ENCODE results near the gene TRIO.

TRIO gene

GRCh38 chr5:14190194-14191164, 47.3 kb downstream of the TRIO start (continued):
- TF ChIP-seq, protein P1, sequence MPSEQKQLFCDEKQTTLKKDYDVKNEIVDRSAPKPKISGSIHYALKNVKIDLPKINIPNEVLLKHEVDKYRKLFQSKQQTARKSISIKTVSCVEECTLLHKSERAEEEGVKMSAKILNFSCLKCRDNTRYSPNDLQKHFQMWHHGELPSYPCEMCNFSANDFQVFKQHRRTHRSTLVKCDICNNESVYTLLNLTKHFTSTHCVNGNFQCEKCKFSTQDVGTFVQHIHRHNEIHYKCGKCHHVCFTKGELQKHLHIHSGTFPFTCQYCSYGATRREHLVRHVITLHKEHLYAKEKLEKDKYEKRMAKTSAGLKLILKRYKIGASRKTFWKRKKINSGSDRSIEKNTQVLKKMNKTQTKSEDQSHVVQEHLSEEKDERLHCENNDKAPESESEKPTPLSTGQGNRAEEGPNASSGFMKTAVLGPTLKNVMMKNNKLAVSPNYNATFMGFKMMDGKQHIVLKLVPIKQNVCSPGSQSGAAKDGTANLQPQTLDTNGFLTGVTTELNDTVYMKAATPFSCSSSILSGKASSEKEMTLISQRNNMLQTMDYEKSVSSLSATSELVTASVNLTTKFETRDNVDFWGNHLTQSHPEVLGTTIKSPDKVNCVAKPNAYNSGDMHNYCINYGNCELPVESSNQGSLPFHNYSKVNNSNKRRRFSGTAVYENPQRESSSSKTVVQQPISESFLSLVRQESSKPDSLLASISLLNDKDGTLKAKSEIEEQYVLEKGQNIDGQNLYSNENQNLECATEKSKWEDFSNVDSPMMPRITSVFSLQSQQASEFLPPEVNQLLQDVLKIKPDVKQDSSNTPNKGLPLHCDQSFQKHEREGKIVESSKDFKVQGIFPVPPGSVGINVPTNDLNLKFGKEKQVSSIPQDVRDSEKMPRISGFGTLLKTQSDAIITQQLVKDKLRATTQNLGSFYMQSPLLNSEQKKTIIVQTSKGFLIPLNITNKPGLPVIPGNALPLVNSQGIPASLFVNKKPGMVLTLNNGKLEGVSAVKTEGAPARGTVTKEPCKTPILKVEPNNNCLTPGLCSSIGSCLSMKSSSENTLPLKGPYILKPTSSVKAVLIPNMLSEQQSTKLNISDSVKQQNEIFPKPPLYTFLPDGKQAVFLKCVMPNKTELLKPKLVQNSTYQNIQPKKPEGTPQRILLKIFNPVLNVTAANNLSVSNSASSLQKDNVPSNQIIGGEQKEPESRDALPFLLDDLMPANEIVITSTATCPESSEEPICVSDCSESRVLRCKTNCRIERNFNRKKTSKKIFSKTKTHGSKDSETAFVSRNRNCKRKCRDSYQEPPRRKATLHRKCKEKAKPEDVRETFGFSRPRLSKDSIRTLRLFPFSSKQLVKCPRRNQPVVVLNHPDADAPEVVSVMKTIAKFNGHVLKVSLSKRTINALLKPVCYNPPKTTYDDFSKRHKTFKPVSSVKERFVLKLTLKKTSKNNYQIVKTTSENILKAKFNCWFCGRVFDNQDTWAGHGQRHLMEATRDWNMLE (tag by site-specific recombination; conservative IDR thresholded peaks at IDR 0.05; ENCODE audit: low read depth), result no peak
- no peak for TF ChIP-seq ZNF658 (tag by site-specific recombination; IDR thresholded peaks at IDR 0.05)
- TF ChIP-seq ZNF785 (tag by site-specific recombination; IDR thresholded peaks at IDR 0.05), result no peak
- TF ChIP-seq, protein P2, sequence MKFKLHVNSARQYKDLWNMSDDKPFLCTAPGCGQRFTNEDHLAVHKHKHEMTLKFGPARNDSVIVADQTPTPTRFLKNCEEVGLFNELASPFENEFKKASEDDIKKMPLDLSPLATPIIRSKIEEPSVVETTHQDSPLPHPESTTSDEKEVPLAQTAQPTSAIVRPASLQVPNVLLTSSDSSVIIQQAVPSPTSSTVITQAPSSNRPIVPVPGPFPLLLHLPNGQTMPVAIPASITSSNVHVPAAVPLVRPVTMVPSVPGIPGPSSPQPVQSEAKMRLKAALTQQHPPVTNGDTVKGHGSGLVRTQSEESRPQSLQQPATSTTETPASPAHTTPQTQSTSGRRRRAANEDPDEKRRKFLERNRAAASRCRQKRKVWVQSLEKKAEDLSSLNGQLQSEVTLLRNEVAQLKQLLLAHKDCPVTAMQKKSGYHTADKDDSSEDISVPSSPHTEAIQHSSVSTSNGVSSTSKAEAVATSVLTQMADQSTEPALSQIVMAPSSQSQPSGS (tag by site-specific recombination; IDR thresholded peaks at IDR 0.05; ENCODE audit: low read depth), result 0 out of 2 replicates have a peak, but pooled peaks have one; percentile 5
- no peak for TF ChIP-seq ZNF335 (tag by site-specific recombination; conservative IDR thresholded peaks at IDR 0.05)
- 0 out of 2 replicates have a peak, but pooled peaks have one; percentile 17 for TF ChIP-seq HIC1 (tag by site-specific recombination; IDR thresholded peaks at IDR 0.05)
- TF ChIP-seq ZSCAN30 (tag by site-specific recombination; IDR thresholded peaks at IDR 0.05), result 0 out of 2 replicates have a peak, but pooled peaks have one; percentile 9
- no peak for TF ChIP-seq ZNF132 (tag by site-specific recombination; IDR thresholded peaks at IDR 0.05; ENCODE audit: borderline replicate concordance)
- 0 out of 2 replicates have a peak, but pooled peaks have one; percentile 2 for TF ChIP-seq ZNF146 (tag by site-specific recombination; IDR thresholded peaks at IDR 0.05)
- TF ChIP-seq SALL2 (tag by site-specific recombination; IDR thresholded peaks at IDR 0.05; ENCODE audit: borderline replicate concordance), result no peak
- TF ChIP-seq ZNF133 (tag by site-specific recombination; IDR thresholded peaks at IDR 0.05), result no peak
- no peak for TF ChIP-seq ZNF677 (tag by site-specific recombination; IDR thresholded peaks at IDR 0.05)
- TF ChIP-seq, protein P3, sequence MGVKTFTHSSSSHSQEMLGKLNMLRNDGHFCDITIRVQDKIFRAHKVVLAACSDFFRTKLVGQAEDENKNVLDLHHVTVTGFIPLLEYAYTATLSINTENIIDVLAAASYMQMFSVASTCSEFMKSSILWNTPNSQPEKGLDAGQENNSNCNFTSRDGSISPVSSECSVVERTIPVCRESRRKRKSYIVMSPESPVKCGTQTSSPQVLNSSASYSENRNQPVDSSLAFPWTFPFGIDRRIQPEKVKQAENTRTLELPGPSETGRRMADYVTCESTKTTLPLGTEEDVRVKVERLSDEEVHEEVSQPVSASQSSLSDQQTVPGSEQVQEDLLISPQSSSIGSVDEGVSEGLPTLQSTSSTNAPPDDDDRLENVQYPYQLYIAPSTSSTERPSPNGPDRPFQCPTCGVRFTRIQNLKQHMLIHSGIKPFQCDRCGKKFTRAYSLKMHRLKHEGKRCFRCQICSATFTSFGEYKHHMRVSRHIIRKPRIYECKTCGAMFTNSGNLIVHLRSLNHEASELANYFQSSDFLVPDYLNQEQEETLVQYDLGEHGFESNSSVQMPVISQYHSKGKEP (tag by site-specific recombination; IDR thresholded peaks at IDR 0.05), result peak; percentile 28; the same call in 1 of the 2 replicates
- TF ChIP-seq OVOL3 (tag by site-specific recombination; IDR thresholded peaks at IDR 0.05), result peak; percentile 71; the same call in 1 of the 2 replicates
- no peak for TF ChIP-seq ZNF513 (tag by site-specific recombination; IDR thresholded peaks at IDR 0.05)
- no peak for TF ChIP-seq GLI4 (tag by site-specific recombination; IDR thresholded peaks at IDR 0.05)
- TF ChIP-seq ZNF664 (tag by site-specific recombination; IDR thresholded peaks at IDR 0.05), result 0 out of 2 replicates have a peak, but pooled peaks have one; percentile 45
- no peak for TF ChIP-seq ZNF398 (tag by site-specific recombination; IDR thresholded peaks at IDR 0.05)
- TF ChIP-seq KLF1 (tag by site-specific recombination; IDR thresholded peaks at IDR 0.05), result peak; percentile 44; the same call in 1 of the 2 replicates
- peak; percentile 76 for TF ChIP-seq FEZF1 (tag by site-specific recombination; IDR thresholded peaks at IDR 0.05)
- peak; percentile 77; the same call in 1 of the 2 replicates for TF ChIP-seq OSR2 (tag by site-specific recombination; IDR thresholded peaks at IDR 0.05)
- TF ChIP-seq, protein P4, sequence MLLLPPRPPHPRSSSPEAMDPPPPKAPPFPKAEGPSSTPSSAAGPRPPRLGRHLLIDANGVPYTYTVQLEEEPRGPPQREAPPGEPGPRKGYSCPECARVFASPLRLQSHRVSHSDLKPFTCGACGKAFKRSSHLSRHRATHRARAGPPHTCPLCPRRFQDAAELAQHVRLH (tag by site-specific recombination; IDR thresholded peaks at IDR 0.05), result no peak
- peak; percentile 90 for TF ChIP-seq ZNF843 (tag by site-specific recombination; IDR thresholded peaks at IDR 0.05)
- TF ChIP-seq ZBTB21 (tag by site-specific recombination; IDR thresholded peaks at IDR 0.05), result no peak
